ENCODE data around the gene DENND4C.
A peak's percentile ranks its signal among the peaks of the same experiment; 100 is the strongest.
"Not testable (repeated sequence)": the region's sequence is repeated elsewhere in the genome, so short reads cannot be mapped to it uniquely, and the experiment has no call there.

The DENND4C gene

GRCh38 chr9:19379283-19379682 lies 148.8 kb downstream of the DENND4C start:
- no peak for DNase-seq (ENCODE audit: low read depth)
- H3K4me3 ChIP-seq (ENCODE audit: low read depth, low read length) = peak overlapping the region; percentile 83
- no peak for TF ChIP-seq CTCF (conservative IDR thresholded peaks at IDR 0.05; ENCODE audit: low read depth, low read length)

GRCh38 chr9:19379697-19380046 lies 149.2 kb downstream of the DENND4C start:
- H3K4me3 ChIP-seq (ENCODE audit: low read depth, low read length) = peak overlapping the region; percentile 83
- DNase-seq (ENCODE audit: low read depth) = peak; percentile 61
- no peak for TF ChIP-seq CTCF (conservative IDR thresholded peaks at IDR 0.05; ENCODE audit: low read depth, low read length)

- peak overlapping the region; percentile 83 for H3K4me3 ChIP-seq (ENCODE audit: low read depth, low read length)
- no peak for DNase-seq (ENCODE audit: low read depth)
- no peak for TF ChIP-seq CTCF (conservative IDR thresholded peaks at IDR 0.05; ENCODE audit: low read depth, low read length)
Observed at GRCh38 chr9:19380826-19381075, 150.3 kb downstream of the DENND4C start.

- no peak for TF ChIP-seq CTCF (conservative IDR thresholded peaks at IDR 0.05; ENCODE audit: low read depth, low read length)
- no peak overlapping the region for H3K4me3 ChIP-seq (ENCODE audit: low read depth, low read length)
- DNase-seq (ENCODE audit: low read depth) = no peak
Observed at GRCh38 chr9:19381656-19382055, 151.2 kb downstream of the DENND4C start.

GRCh38 chr9:19385212-19385611 lies 154.7 kb downstream of the DENND4C start:
- DNase-seq (ENCODE audit: low read depth) = not testable (repeated sequence)

GRCh38 chr9:19385786-19386501 lies 155.5 kb downstream of the DENND4C start:
- no peak overlapping the region for H3K4me3 ChIP-seq (ENCODE audit: low read depth, low read length)
- TF ChIP-seq CTCF (conservative IDR thresholded peaks at IDR 0.05; ENCODE audit: low read depth, low read length) = no peak

More at GRCh38 chr9:19385212-19385611, 154.7 kb downstream of the DENND4C start:
- not testable (repeated sequence) for H3K4me3 ChIP-seq (ENCODE audit: low read depth, low read length)

GRCh38 chr9:19386502-19387044 lies 156.1 kb downstream of the DENND4C start:
- no peak overlapping the region for H3K4me3 ChIP-seq (ENCODE audit: low read depth, low read length)
- no peak for TF ChIP-seq CTCF (conservative IDR thresholded peaks at IDR 0.05; ENCODE audit: low read depth, low read length)
- DNase-seq (ENCODE audit: low read depth) = no peak

More at GRCh38 chr9:19385786-19386501, 155.5 kb downstream of the DENND4C start:
- no peak for DNase-seq (ENCODE audit: low read depth)

All from choroid plexus epithelial cell (primary cell).